NB4 (cell line): ENCODE data around the gene CLPTM1.

Experiments used
- POLR2A ChIP-seq: IDR thresholded peaks from 2 replicates; pipeline ENCODE4 v1.6.1; 2011; ENCODE audit warnings: mild to moderate bottlenecking; ENCODE audit not compliant: insufficient read length; ENCODE audit errors: extremely low read depth
- TF ChIP-seq, protein P1 (sequence below): IDR thresholded peaks from 2 replicates; pipeline ENCODE4 v1.6.1; 2011; ENCODE audit warnings: low read depth, low read length
- TF ChIP-seq, protein P2 (sequence below): IDR thresholded peaks from one replicate; pipeline ENCODE4 v1.5.1; 2012; ENCODE audit warnings: low read depth, low read length

DNA sequence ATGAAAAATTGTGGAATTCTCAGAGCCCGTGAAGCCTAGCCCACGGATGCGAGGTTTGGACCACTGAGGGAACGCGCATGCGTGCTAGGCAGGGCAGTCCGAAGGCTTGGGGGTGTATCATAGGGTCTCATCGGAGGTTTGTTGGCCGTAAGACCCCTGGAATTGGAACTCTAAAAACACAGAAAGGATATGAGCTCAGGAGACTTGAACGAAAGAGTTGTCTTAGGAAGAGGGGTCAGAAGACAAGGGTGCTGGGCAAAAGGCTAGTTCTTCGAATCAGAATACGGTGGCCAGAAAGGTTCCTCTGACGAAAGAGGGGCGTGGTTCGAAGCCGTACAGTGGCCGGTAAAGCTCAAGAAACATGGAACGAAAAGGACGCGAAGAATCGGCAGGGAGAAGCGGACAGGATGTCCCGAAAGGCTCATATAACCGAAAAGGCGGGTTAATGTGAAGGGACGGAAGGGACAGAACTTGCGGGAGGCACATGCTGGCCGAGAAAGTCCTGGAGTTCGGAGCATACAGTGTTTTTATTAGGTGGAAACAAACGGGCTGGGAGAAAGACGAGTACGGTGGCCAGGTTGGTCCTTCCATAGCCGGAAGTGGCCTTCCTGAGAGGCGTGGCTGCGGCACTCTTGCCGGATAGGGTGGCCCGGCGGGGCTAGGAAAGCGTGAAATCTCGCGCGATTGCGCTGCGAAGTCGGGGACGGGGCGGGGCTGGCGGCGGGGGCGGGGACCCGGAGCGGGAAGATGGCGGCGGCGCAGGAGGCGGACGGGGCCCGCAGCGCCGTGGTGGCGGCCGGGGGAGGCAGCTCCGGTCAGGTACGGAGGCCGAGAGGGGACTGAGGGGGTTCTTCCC is at the start of gene CLPTM1:
- TF ChIP-seq, protein P1, sequence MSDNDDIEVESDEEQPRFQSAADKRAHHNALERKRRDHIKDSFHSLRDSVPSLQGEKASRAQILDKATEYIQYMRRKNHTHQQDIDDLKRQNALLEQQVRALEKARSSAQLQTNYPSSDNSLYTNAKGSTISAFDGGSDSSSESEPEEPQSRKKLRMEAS, result no peak
- TF ChIP-seq POLR2A, result peak; percentile 60
- TF ChIP-seq, protein P2, sequence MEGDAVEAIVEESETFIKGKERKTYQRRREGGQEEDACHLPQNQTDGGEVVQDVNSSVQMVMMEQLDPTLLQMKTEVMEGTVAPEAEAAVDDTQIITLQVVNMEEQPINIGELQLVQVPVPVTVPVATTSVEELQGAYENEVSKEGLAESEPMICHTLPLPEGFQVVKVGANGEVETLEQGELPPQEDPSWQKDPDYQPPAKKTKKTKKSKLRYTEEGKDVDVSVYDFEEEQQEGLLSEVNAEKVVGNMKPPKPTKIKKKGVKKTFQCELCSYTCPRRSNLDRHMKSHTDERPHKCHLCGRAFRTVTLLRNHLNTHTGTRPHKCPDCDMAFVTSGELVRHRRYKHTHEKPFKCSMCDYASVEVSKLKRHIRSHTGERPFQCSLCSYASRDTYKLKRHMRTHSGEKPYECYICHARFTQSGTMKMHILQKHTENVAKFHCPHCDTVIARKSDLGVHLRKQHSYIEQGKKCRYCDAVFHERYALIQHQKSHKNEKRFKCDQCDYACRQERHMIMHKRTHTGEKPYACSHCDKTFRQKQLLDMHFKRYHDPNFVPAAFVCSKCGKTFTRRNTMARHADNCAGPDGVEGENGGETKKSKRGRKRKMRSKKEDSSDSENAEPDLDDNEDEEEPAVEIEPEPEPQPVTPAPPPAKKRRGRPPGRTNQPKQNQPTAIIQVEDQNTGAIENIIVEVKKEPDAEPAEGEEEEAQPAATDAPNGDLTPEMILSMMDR, result no peak
